ENCODE measurements around the gene KCNQ4. TPM values are rescaled to one million over a fixed set of nuclear protein-coding genes. Genes with fewer than 3 reads are reported as not detected.

KCNQ4 gene
- total and polyA plus RNA-seq, 2 of the 13 experiments (the other 11 are each of a cell fraction or from before 2014, with no cell fraction given) = 0.02 to 0.09 TPM

DNA sequence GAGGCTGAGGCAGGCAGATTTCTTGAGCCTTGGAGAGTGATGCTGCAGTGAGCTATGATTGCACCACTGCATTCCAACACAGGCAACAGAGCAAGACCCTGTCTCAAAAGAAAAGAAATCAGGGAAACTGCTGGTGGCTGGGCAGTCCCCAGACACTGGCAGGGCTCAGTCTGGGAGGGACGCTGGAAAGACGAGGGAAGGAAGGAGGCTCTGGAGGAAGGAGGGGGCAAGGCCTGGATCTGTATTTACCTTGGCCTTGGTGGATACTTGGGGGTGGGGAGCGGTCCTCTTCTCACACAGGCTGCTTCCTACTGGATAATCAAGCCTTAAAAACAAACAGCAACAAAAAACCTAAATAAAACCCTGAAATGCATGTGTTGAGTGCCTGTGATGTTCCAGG lies 24.4 kb downstream of the KCNQ4 start:
- DNase-seq (ENCODE audit: low spot score) = no peak
- in situ Hi-C loops (cut with HindIII; ENCODE audit: extremely low pct_ligation_motif_present, low pct_unique_long_range_greater_than_20kb) (no loop called here), intact Hi-C loops (cut with micrococcal nuclease; ENCODE audit: unreplicated experiment) (no loop called here)
- no peak overlapping the region for H3K4me2 ChIP-seq (ENCODE audit: low read depth, low read length)
- H3K27ac ChIP-seq (ENCODE audit: extremely low read length, insufficient read depth, low read length) = no peak overlapping the region
- no TSS peak for BruUV-seq (replicated peaks)
- CTCF ChIA-PET (ENCODE audit: low intra/inter-chr PET ratio, low total read pairs) = no interaction called here
- no peaks in the 10 kb centered on the region for H3K79me2 ChIP-seq (ENCODE audit: insufficient read depth, low read length)
- no peaks in the 10 kb centered on the region for H3K4me1 ChIP-seq (ENCODE audit: insufficient read depth, low read length)
- no peaks in the 10 kb centered on the region for H3K36me3 ChIP-seq (replicated peaks in 1 of 2; ENCODE audit: control insufficient read depth in 1 of 2, insufficient read depth in 2 of 2, low read length in 2 of 2)
- FAIRE-seq = no peak
- no peak for TF ChIP-seq ZNF496 (CRISPR knock-in tag; IDR thresholded peaks at IDR 0.05; ENCODE audit: insufficient replicate concordance)
- no peak for TF ChIP-seq GTF3A (CRISPR knock-in tag; conservative IDR thresholded peaks at IDR 0.05)
- TF ChIP-seq ZNF563 (CRISPR knock-in tag; IDR thresholded peaks at IDR 0.05) = no peak
- no peak for TF ChIP-seq ZNF224 (CRISPR knock-in tag; IDR thresholded peaks at IDR 0.05)
- TF ChIP-seq ZNF629 (CRISPR knock-in tag; conservative IDR thresholded peaks at IDR 0.05) = no peak
- TF ChIP-seq ZNF235 (CRISPR knock-in tag; IDR thresholded peaks at IDR 0.05; ENCODE audit: borderline replicate concordance) = no peak
- TF ChIP-seq ZNF570 (CRISPR knock-in tag; IDR thresholded peaks at IDR 0.05; ENCODE audit: borderline replicate concordance) = no peak
- TF ChIP-seq, protein P1, sequence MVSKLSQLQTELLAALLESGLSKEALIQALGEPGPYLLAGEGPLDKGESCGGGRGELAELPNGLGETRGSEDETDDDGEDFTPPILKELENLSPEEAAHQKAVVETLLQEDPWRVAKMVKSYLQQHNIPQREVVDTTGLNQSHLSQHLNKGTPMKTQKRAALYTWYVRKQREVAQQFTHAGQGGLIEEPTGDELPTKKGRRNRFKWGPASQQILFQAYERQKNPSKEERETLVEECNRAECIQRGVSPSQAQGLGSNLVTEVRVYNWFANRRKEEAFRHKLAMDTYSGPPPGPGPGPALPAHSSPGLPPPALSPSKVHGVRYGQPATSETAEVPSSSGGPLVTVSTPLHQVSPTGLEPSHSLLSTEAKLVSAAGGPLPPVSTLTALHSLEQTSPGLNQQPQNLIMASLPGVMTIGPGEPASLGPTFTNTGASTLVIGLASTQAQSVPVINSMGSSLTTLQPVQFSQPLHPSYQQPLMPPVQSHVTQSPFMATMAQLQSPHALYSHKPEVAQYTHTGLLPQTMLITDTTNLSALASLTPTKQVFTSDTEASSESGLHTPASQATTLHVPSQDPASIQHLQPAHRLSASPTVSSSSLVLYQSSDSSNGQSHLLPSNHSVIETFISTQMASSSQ (IDR thresholded peaks at IDR 0.05; ENCODE audit: low read depth) = no peak
- TF ChIP-seq, protein P1 (CRISPR knock-in tag; IDR thresholded peaks at IDR 0.05; ENCODE audit: borderline replicate concordance) = no peak
- TF ChIP-seq, protein P2, sequence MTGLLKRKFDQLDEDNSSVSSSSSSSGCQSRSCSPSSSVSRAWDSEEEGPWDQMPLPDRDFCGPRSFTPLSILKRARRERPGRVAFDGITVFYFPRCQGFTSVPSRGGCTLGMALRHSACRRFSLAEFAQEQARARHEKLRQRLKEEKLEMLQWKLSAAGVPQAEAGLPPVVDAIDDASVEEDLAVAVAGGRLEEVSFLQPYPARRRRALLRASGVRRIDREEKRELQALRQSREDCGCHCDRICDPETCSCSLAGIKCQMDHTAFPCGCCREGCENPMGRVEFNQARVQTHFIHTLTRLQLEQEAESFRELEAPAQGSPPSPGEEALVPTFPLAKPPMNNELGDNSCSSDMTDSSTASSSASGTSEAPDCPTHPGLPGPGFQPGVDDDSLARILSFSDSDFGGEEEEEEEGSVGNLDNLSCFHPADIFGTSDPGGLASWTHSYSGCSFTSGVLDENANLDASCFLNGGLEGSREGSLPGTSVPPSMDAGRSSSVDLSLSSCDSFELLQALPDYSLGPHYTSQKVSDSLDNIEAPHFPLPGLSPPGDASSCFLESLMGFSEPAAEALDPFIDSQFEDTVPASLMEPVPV (CRISPR knock-in tag; IDR thresholded peaks at IDR 0.05) = no peak
- TF ChIP-seq SALL2 (CRISPR knock-in tag; IDR thresholded peaks at IDR 0.05) = no peak
- TF ChIP-seq, protein P3, sequence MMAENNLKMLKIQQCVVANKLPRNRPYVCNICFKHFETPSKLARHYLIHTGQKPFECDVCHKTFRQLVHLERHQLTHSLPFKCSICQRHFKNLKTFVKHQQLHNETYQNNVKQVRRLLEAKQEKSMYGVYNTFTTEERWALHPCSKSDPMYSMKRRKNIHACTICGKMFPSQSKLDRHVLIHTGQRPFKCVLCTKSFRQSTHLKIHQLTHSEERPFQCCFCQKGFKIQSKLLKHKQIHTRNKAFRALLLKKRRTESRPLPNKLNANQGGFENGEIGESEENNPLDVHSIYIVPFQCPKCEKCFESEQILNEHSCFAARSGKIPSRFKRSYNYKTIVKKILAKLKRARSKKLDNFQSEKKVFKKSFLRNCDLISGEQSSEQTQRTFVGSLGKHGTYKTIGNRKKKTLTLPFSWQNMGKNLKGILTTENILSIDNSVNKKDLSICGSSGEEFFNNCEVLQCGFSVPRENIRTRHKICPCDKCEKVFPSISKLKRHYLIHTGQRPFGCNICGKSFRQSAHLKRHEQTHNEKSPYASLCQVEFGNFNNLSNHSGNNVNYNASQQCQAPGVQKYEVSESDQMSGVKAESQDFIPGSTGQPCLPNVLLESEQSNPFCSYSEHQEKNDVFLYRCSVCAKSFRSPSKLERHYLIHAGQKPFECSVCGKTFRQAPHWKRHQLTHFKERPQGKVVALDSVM (CRISPR knock-in tag; IDR thresholded peaks at IDR 0.05) = no peak
- TF ChIP-seq KLF11 (CRISPR knock-in tag; IDR thresholded peaks at IDR 0.05) = no peak
- TF ChIP-seq GABPA (IDR thresholded peaks at IDR 0.05; ENCODE audit: low read depth, low read length) = no peak
- TF ChIP-seq GABPA (CRISPR knock-in tag; IDR thresholded peaks at IDR 0.05; ENCODE audit: low read depth) = no peak
- TF ChIP-seq MATR3 (CRISPR knock-in tag; IDR thresholded peaks at IDR 0.05) = no peak
- peaks cover 0 to 38% of the 10 kb centered on the region in 2 experiments; a peak in 3 of 5 replicates for H3K27me3 ChIP-seq (ENCODE audit: control insufficient read depth in 1 of 2, insufficient read depth in 2 of 2, low read length in 2 of 2)
- H4K20me1 ChIP-seq (ENCODE audit: insufficient read depth, low read length) = no peaks in the 10 kb centered on the region
- no peak overlapping the region for H3K4me3 ChIP-seq (replicated peaks in 1 of 3; ENCODE audit: insufficient read depth in 1 of 3, low read depth in 2 of 3, low read length in 3 of 3)
- WGBS (ENCODE audit: low lambda C conversion rate) = 55% methylated on average over 3 of the region's 3 CpGs
- H3K9ac ChIP-seq (ENCODE audit: insufficient read depth, low read depth, low read length) = no peak overlapping the region
- POLR2A ChIA-PET = no interaction called here
- no peak overlapping the region for H2AFZ ChIP-seq (ENCODE audit: low read length)
- no peak for ATAC-seq
- H3K9me3 ChIP-seq (ENCODE audit: low read length) = no peaks in the 10 kb centered on the region

All from HepG2 (cell line).